Astrocyte (in vitro differentiated cells and primary cell): Measurements from ENCODE around the gene COL11A2. TPM values are rescaled to one million over a fixed set of nuclear protein-coding genes. Genes with fewer than 3 reads are reported as not detected.

Experiments used
- DNase-seq: peaks from one replicate; pipeline ENCODE4 v3.0.0-alpha.2; 2010; ENCODE audit warnings: low read depth
- FAIRE-seq: peaks from 2 replicates; lab custom pipeline; 2011; peaks lifted over from hg19 to GRCh38; lab: Jason Lieb, UNC
- H2AFZ ChIP-seq: 2 replicates; pipeline ENCODE4 v1.6.0; 2012; ENCODE audit warnings: low read depth, low read length, inconsistent platforms
- H3K27ac ChIP-seq: 2 replicates; pipeline ENCODE4 v1.5.1; 2011; ENCODE audit warnings: low read depth, low read length, inconsistent platforms
- H3K27me3 ChIP-seq: 2 replicates; pipeline ENCODE4 v1.6.0; 2011; ENCODE audit warnings: low read length, inconsistent platforms; ENCODE audit not compliant: insufficient read depth
- H3K36me3 ChIP-seq: 2 replicates; pipeline ENCODE4 v1.5.1; 2011; ENCODE audit warnings: low read length, inconsistent platforms; ENCODE audit not compliant: insufficient read depth
- H3K4me1 ChIP-seq: 2 replicates; pipeline ENCODE4 v1.5.1; 2011; ENCODE audit warnings: low read length, inconsistent platforms; ENCODE audit not compliant: insufficient read depth
- H3K4me2 ChIP-seq: 2 replicates; pipeline ENCODE4 v1.6.0; 2012; ENCODE audit warnings: low read length, inconsistent platforms
- H3K4me3 ChIP-seq: 2 replicates; pipeline ENCODE4 v1.5.1; 2011; ENCODE audit warnings: low read depth, mild to moderate bottlenecking, low read length, inconsistent platforms; ENCODE audit not compliant: insufficient read depth
- H3K79me2 ChIP-seq: 2 replicates; pipeline ENCODE4 v1.6.0; 2012; ENCODE audit warnings: mild to moderate bottlenecking, low read length, inconsistent platforms; ENCODE audit not compliant: insufficient read depth
- H3K9ac ChIP-seq: 2 replicates; pipeline ENCODE4 v1.6.0; 2012; ENCODE audit warnings: mild to moderate bottlenecking, low read length, inconsistent platforms
- H3K9me3 ChIP-seq: 2 replicates; pipeline ENCODE4 v1.5.1; 2012; ENCODE audit warnings: low read depth, mild to moderate bottlenecking, low read length, inconsistent platforms; ENCODE audit not compliant: insufficient read depth
- H4K20me1 ChIP-seq: 2 replicates; pipeline ENCODE4 v1.6.0; 2012; ENCODE audit warnings: low read length, inconsistent platforms; ENCODE audit not compliant: insufficient read depth
- H3K27ac Mint-ChIP-seq: one replicate; pipeline ENCODE4 v1.8.0; 2021; ENCODE audit warnings: mild to moderate bottlenecking, mixed read lengths; ENCODE audit not compliant: unreplicated experiment
- H3K27me3 Mint-ChIP-seq: one replicate; pipeline ENCODE4 v1.8.0; 2021; ENCODE audit warnings: low read depth, mixed read lengths; ENCODE audit not compliant: unreplicated experiment
- H3K36me3 Mint-ChIP-seq: one replicate; pipeline ENCODE4 v1.8.0; 2021; ENCODE audit warnings: low read depth, mixed read lengths; ENCODE audit not compliant: unreplicated experiment
- H3K4me1 Mint-ChIP-seq: one replicate; pipeline ENCODE4 v1.8.0; 2021; ENCODE audit warnings: low read depth, mixed read lengths; ENCODE audit not compliant: unreplicated experiment
- H3K4me3 Mint-ChIP-seq: one replicate; pipeline ENCODE4 v1.8.0; 2021; ENCODE audit warnings: mild to moderate bottlenecking, moderate library complexity, mixed read lengths; ENCODE audit not compliant: unreplicated experiment
- H3K9me3 Mint-ChIP-seq: one replicate; pipeline ENCODE4 v1.8.0; 2021; ENCODE audit warnings: mild to moderate bottlenecking, mixed read lengths; ENCODE audit not compliant: unreplicated experiment
- CTCF ChIP-seq: IDR thresholded peaks from 2 replicates; pipeline ENCODE4 v1.5.1; 2011; ENCODE audit warnings: low read depth, mild to moderate bottlenecking, inconsistent platforms, low read length, moderate library complexity; ENCODE audit not compliant: insufficient read depth
- EZH2 ChIP-seq: IDR thresholded peaks from 2 replicates; pipeline ENCODE4 v1.6.1; 2012; ENCODE audit warnings: mild to moderate bottlenecking, low read length, inconsistent platforms; ENCODE audit not compliant: insufficient read depth
- total RNA-seq: library from RNA; stranded (reverse); gene quantifications from 2 replicates; pipeline ENCODE4 v1.2.1, GENCODE V29; 2021

Gene COL11A2
- total RNA-seq, 1 donor from 2014 or later: 1.3 TPM

- H3K9me3 ChIP-seq: no peaks in the 10 kb centered on the region
- peaks cover 48% of the 10 kb centered on the region for H3K36me3 ChIP-seq
- FAIRE-seq (no peak), DNase-seq (no peak)
- Mint-ChIP-seq H3K9me3 (no peaks in the 10 kb centered on the region), H3K27ac (peak overlapping the region; percentile 54), H3K4me1 (peaks cover 29% of the 10 kb centered on the region), H3K27me3 (no peaks in the 10 kb centered on the region), H3K4me3 (peak overlapping the region; percentile 91), H3K36me3 (peaks cover 40% of the 10 kb centered on the region)
- H3K4me1 ChIP-seq: peaks cover 23% of the 10 kb centered on the region
- H3K27me3 ChIP-seq: no peaks in the 10 kb centered on the region
- H3K79me2 ChIP-seq: peaks cover 61% of the 10 kb centered on the region
- no peak overlapping the region for H2AFZ ChIP-seq
- H3K9ac ChIP-seq: peak overlapping the region; percentile 13
- no peak overlapping the region for H3K4me3 ChIP-seq
- peaks cover 82% of the 10 kb centered on the region for H4K20me1 ChIP-seq
- H3K27ac ChIP-seq: no peak overlapping the region
- peak overlapping the region; percentile 96 for H3K4me2 ChIP-seq
- TF ChIP-seq CTCF (no peak), EZH2 (no peak)
Measured at GRCh38 chr6:33198159-33198852, 6.0 kb upstream of the COL11A2 start.

GRCh38 chr6:33197431-33198048 is 5.3 kb upstream of the COL11A2 start:
- H3K4me3 Mint-ChIP-seq: peak overlapping the region; percentile 34
- no peaks in the 10 kb centered on the region for H3K9me3 Mint-ChIP-seq
- H3K36me3 Mint-ChIP-seq: peaks cover 32% of the 10 kb centered on the region
- no peak for TF ChIP-seq EZH2
- peak; percentile 78 for TF ChIP-seq CTCF
- H4K20me1 ChIP-seq: peaks cover 74% of the 10 kb centered on the region
- H3K4me2 ChIP-seq: peak overlapping the region; percentile 96
- H3K4me3 ChIP-seq: no peak overlapping the region
- H3K4me1 ChIP-seq: peaks cover 19% of the 10 kb centered on the region
- H3K27me3 ChIP-seq: no peaks in the 10 kb centered on the region
- no peak overlapping the region for H3K27ac ChIP-seq
- peaks cover 2% of the 10 kb centered on the region for H3K27me3 Mint-ChIP-seq
- peaks cover 53% of the 10 kb centered on the region for H3K79me2 ChIP-seq
- DNase-seq (peak; percentile 48), FAIRE-seq (no peak)
- H3K36me3 ChIP-seq: peaks cover 41% of the 10 kb centered on the region
- peak overlapping the region; percentile 30 for H3K27ac Mint-ChIP-seq
- H2AFZ ChIP-seq: no peak overlapping the region
- H3K4me1 Mint-ChIP-seq: peaks cover 23% of the 10 kb centered on the region
- H3K9ac ChIP-seq: peak overlapping the region; percentile 13
- no peaks in the 10 kb centered on the region for H3K9me3 ChIP-seq
